Ascending aorta (tissue), 2 donors: Measurements from ENCODE around the gene ADGB. TPM values are rescaled to one million over a fixed set of nuclear protein-coding genes. Genes with fewer than 3 reads are reported as not detected.

Experiments used
- DNase-seq, 2 donors: peaks; one replicate each; pipeline ENCODE4 v3.0.0-alpha.2; 2019; ENCODE audit warnings: low spot score in 2 of 2
- H3K27ac ChIP-seq, 2 donors: fragments of 200-600 bp; sonication (generic); one replicate each; pipeline ENCODE4 v1.5.1; 2016 to 2017; ENCODE audit warnings: mild to moderate bottlenecking in 1 of 2
- H3K27me3 ChIP-seq: fragments of 200-600 bp; sonication (generic); one replicate; pipeline ENCODE4 v1.5.1; 2017
- H3K36me3 ChIP-seq, 2 donors: fragments of 200-600 bp; sonication (generic); one replicate each; pipeline ENCODE4 v1.5.1; 2016
- H3K4me1 ChIP-seq, 2 donors: fragments of 200-600 bp; sonication (generic); one replicate each; pipeline ENCODE4 v1.5.1; 2016 to 2017; ENCODE audit warnings: mild to moderate bottlenecking in 1 of 2
- H3K4me3 ChIP-seq, 2 donors: fragments of 200-600 bp; sonication (generic); one replicate each; pipeline ENCODE4 v1.5.1; 2016 to 2017; ENCODE audit warnings: mild to moderate bottlenecking in 1 of 2
- H3K9me3 ChIP-seq, 2 donors: fragments of 200-600 bp; sonication (generic); one replicate each; pipeline ENCODE4 v1.5.1; 2016
- CTCF ChIP-seq, 3 experiments: fragments of 200-600 bp in 2 of 3; fragments of 450-650 bp in 1 of 3; sonication (generic) in 2 of 3; IDR thresholded peaks; one replicate each; pipeline ENCODE4 v1.5.1; 2016 to 2019; ENCODE audit warnings: antibody characterized with exemption in 3 of 3, mild to moderate bottlenecking in 1 of 3, moderate library complexity in 1 of 3
- intact Hi-C: fragments of 100-400 bp; cut with DNase I; formaldehyde crosslinking; loops from one replicate; pipeline ENCODE4 v1.15.1; 2023
- total RNA-seq: library from RNA; depleted of rRNA; stranded (reverse); fragments of >200 nt; gene quantifications from one replicate; pipeline ENCODE4 v1.1.0, GENCODE V29; 2016

ADGB gene
- total RNA-seq, 1 donor from 2014 or later, result not detected

GRCh38 chr6:146855889-146856288 is 257.1 kb downstream of the ADGB start:
- intact Hi-C loops, result loop anchor here (2.0 to 5.0 kb wide), 2 partner anchors 59 to 346 kb away; partner anchors contain the start of gene STXBP5
- H3K27me3 ChIP-seq, result no peaks in the 10 kb centered on the region
- no peak for TF ChIP-seq CTCF (IDR thresholded peaks at IDR 0.05)

GRCh38 chr6:146856296-146856695 is 257.5 kb downstream of the ADGB start:
- H3K36me3 ChIP-seq, result no peaks in the 10 kb centered on the region
- DNase-seq, result no peak
- intact Hi-C loops, result loop anchor here (2.0 to 5.0 kb wide), 2 partner anchors 59 to 346 kb away; partner anchors contain the start of gene STXBP5
- H3K4me3 ChIP-seq, result no peak overlapping the region
- H3K27me3 ChIP-seq, result no peaks in the 10 kb centered on the region
- no peak for TF ChIP-seq CTCF (IDR thresholded peaks at IDR 0.05)
- H3K4me1 ChIP-seq, result peaks cover 0 to 4% of the 10 kb centered on the region in 2 donors
- no peak overlapping the region for H3K27ac ChIP-seq
- H3K9me3 ChIP-seq, result no peaks in the 10 kb centered on the region

More at GRCh38 chr6:146855889-146856288, 257.1 kb downstream of the ADGB start:
- no peak overlapping the region for H3K27ac ChIP-seq
- no peak overlapping the region for H3K4me3 ChIP-seq
- H3K9me3 ChIP-seq, result no peaks in the 10 kb centered on the region
- peaks cover 0 to 4% of the 10 kb centered on the region in 2 donors for H3K4me1 ChIP-seq
- H3K36me3 ChIP-seq, result no peaks in the 10 kb centered on the region
- no peak for DNase-seq

GRCh38 chr6:146857180-146857979 is 258.6 kb downstream of the ADGB start:
- Histone ChIP-seq H3K4me1 (peaks cover 0 to 4% of the 10 kb centered on the region in 2 donors), H3K27ac (peak overlapping the region; percentile 57 to 77), H3K36me3 (no peaks in the 10 kb centered on the region), H3K4me3 (peak overlapping the region; percentile 43 to 62), H3K9me3 (no peaks in the 10 kb centered on the region), H3K27me3 (no peaks in the 10 kb centered on the region)
- intact Hi-C loops, result loop anchor here (1.0 to 5.0 kb wide), 4 partner anchors 57 to 427 kb away; partner anchors contain the start of gene STXBP5
- DNase-seq, result peak; percentile 28 to 93
- peak in 2 of 3 experiments; percentile 95 to 98 for TF ChIP-seq CTCF (IDR thresholded peaks at IDR 0.05)

GRCh38 chr6:146857980-146858347 is 259.2 kb downstream of the ADGB start:
- Histone ChIP-seq H3K36me3 (no peaks in the 10 kb centered on the region), H3K4me1 (peaks cover 0 to 4% of the 10 kb centered on the region in 2 donors), H3K9me3 (no peaks in the 10 kb centered on the region), H3K27me3 (no peaks in the 10 kb centered on the region), H3K27ac (peak overlapping the region; percentile 57 to 77), H3K4me3 (peak overlapping the region; percentile 43 to 62)
- intact Hi-C loops, result loop anchor here (1.0 to 5.0 kb wide), 4 partner anchors 57 to 426 kb away; partner anchors contain the start of gene STXBP5
- DNase-seq, result no peak
- no peak for TF ChIP-seq CTCF (IDR thresholded peaks at IDR 0.05)

GRCh38 chr6:146859206-146859605 is 260.4 kb downstream of the ADGB start:
- no peaks in the 10 kb centered on the region for H3K27me3 ChIP-seq
- H3K9me3 ChIP-seq, result no peaks in the 10 kb centered on the region
- H3K36me3 ChIP-seq, result no peaks in the 10 kb centered on the region
- H3K27ac ChIP-seq, result no peak overlapping the region
- no peak overlapping the region for H3K4me3 ChIP-seq
- DNase-seq, result no peak
- no peak for TF ChIP-seq CTCF (IDR thresholded peaks at IDR 0.05)
- intact Hi-C loops, result loop anchor here (5.0 kb wide), 1 partner anchor 343 kb away; the partner anchor contains the start of gene STXBP5
- H3K4me1 ChIP-seq, result peaks cover 0 to 4% of the 10 kb centered on the region in 2 donors
